Effector CD8-positive, alpha-beta T cell (primary cell): ENCODE data around the gene SLC4A1AP.

ENCODE experiments used
- DNase-seq: peaks from one replicate; lab custom pipeline; 2025; lab: John Stamatoyannopoulos, UW

The SLC4A1AP gene

GRCh38 chr2:27702302-27702701 is 38.6 kb downstream of the SLC4A1AP start:
- DNase-seq, result no peak

GRCh38 chr2:27703638-27704341 is 40.1 kb downstream of the SLC4A1AP start:
- peak; percentile 69 for DNase-seq

DNA sequence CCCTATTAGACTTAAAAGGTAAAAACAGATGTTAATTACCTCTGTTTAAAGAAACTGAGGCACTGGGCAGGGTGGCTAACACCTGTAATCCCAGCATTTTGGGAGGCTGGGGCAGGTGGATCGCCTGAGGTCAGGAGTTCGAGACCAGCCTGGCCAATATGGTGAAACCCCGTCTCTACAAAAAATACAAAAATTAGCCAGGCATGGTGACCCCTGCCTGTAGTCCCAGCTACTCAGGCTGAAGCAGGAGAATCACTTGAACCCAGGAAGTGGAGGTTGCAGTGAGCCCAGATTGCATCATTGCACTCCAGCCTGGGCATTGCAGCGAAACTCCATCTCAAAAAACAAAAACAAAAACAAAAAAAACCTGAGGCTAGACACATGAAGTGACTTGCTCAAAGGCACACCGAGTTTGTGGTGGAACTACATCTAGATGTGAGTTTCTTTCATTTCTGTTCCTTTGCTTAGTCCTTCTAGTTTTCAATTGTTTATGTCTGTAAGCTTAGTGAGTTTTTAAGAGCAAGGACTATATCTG is 40.7 kb downstream of the SLC4A1AP start:
- DNase-seq, result no peak

GRCh38 chr2:27705851-27706622 is 42.3 kb downstream of the SLC4A1AP start:
- DNase-seq, result no peak

- DNase-seq, result no peak
These were observed 44.0 kb downstream of the SLC4A1AP start for GRCh38 chr2:27707462-27708256.

- no peak for DNase-seq
These were observed 44.6 kb downstream of the SLC4A1AP start for GRCh38 chr2:27708257-27708654.

GRCh38 chr2:27708666-27709065 is 45.0 kb downstream of the SLC4A1AP start:
- no peak for DNase-seq

- no peak for DNase-seq
These were observed 45.6 kb downstream of the SLC4A1AP start for GRCh38 chr2:27709326-27709725.

DNA sequence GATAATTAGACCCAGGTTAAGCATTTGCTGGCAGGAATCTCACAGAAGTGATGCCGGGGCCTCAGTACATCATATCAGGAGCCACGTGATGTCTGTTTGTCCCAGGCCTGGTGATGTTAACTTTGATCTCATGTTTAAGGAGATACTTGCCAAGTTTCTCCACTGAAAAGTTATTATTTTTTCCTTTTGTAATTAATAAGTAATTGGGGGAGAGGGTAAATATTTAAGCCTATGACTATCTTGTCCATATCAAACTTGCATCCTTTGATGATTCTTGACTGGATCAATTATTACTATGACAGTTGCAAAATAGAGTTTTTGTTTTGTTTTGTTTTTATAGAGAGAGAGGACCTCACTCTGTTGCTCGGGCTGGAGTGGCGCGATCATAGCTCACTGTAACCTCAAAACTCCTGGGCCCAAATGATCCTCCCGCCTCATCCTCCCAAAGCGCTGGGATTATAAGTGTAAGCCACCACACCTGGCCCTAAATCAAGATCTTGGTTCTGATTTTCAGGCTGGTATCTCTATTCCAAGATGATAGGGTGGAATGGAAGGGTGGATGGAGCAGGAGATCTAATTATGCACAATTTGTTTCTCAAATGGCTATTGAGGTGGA is 46.4 kb downstream of the SLC4A1AP start:
- DNase-seq, result no peak

GRCh38 chr2:27710640-27711430 is 47.1 kb downstream of the SLC4A1AP start:
- no peak for DNase-seq

- no peak for DNase-seq
These were observed 48.1 kb downstream of the SLC4A1AP start for GRCh38 chr2:27711804-27712203.

- DNase-seq, result no peak
These were observed 48.8 kb downstream of the SLC4A1AP start for GRCh38 chr2:27712522-27712921.

DNA sequence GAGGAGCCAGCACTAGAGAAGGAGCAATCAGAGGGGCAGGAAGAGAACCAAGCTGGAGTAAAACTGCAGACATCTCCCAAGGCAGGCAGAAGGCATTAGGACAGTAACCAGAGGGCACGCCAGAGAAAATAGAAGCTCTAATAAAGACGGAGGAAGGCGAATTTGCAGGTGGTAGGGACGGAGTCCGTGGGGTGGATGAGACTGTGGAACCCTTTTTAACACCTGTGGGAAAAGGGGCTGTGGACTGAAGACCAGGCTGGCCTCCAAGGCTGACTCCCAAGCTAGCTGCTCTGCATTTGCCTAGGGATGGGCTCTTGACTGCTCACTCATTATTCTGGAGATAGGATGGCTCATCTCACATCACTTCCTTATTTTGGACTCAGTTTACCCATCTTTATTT is 49.5 kb downstream of the SLC4A1AP start:
- DNase-seq, result no peak

GRCh38 chr2:27714053-27714452 is 50.4 kb downstream of the SLC4A1AP start:
- DNase-seq, result no peak

DNA sequence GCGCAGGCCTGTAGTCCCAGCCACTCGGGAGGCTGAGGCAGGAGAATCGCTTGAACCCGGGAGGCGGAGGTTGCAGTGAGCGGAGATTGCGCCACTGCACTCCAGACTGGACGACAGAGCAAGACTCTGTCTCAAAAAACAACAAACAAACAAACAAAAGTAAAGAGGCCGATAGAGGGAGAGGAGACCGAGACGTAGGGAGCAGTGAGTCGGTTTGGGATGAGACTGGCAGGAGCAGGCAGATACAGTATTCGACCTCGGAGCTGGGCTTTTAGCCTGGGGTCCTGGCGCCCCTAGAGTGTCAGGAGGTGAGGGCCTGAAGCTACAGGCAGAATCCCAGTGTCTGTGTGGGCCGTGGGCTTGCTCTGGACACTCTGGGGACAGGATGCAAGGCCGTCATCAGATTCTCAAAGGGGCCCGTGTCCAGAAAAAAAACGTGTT is 51.2 kb downstream of the SLC4A1AP start:
- DNase-seq, result no peak

DNA sequence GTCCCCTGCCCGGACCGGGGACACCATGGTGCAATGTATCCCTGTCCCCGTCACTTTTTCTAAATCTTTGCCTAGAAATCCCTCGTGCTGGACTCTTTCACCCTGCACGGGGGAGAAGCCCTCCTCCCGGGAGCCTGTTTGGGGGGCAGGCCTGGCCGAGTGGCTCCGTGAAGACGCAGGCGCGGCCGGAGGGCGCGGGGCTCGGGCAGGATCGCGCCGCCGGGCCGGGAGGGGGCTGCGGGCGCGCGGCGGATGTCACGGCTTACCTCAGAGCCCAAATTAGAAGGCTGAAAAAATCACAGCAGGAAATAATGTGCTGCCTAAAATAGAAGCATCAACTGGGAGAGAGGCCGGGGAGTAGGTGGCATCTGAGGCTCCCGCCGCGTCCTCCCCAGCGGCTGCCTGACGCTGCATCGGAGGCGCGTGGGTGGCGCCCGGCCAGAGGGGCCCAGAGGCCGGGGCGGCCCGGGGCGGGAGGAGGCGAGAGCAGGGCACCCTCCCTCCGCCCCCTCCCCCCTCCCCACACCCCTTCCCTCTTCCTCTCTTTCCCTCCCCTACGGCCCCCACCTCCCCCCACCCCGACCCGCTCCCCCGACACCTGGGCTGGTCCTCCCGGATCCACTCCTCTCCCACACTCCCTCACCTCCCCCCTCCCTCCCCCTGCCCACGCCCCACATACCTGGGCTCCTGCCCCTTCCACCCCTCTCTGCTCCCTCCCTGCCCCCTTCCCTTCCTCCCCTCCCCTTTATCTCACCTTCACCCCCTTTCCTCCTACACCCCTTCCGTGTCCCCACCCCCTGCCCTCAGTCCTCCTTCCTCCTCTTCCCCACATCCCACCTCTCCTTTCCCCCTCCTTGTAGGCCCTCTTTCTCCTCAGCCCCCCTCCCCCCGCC is 51.9 kb downstream of the SLC4A1AP start:
- DNase-seq, result no peak

DNA sequence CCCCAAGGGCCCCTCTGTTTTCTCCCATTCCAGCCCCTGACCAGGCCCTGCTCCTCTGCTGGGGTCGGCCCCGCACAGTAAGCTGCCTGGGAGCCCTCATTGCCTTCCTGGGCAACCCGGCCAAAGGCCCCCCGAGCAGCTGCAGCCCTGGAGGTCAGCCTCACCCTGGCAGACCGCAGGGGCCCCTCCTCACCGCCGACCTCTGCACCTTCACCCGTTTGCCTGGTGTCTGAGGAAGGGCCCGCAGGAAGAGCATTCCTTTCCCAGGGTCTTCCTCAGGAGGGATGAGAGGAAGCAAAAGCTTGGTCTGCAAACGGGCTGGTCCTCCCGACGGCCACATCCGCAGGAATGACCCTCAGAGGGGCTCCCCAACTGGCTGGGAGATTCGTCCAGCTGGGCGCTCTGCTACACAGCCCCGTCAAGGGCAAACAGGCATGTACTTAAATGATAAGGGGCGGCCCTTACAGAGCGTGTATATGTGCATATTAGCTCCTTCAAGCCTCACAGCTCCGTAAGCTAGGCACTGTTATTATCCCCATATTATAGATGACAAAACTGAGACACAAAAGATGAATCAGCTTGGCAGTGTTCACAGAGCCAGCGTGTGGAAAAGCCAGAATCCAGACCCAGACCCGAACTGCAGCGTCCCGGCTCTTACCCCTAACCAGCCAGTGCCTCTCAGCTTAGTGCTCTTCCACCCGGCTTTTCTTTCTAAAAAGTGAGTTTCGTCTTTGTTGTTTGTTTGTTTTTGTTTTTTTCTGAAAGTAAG is 52.8 kb downstream of the SLC4A1AP start:
- DNase-seq, result no peak

DNA sequence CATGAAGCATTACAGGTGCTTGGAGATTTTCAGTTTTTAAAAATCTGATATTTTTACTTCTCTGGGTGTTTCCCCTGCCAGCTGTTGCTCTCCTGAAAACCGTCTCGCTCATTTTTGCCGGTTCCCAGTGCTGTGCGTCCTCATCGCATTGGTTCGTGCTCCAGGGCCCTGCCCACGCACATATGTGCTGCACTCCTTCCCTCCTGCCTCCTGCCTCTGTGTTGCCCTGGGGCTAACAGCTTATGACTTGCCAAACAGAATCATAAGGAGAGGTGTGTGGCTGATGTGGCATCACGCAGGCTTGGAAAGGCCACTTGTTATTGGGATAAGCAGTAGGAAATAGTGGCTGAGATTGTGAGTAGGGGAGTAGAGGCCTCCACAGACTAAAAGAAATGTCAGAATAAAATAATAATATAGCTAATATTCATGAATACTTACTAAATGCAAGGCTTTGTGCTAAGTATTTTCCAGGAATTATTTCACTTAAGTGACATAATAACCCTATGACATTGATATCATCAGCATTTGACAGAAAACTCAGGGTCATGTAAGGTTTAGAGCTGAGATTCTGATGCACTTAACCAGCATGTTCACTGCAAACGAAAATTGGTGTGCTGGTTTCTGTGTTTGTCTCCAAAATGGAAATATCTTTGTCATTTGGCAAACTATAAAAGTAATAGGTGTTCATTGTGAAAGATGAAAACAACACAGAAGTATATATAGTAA is 53.5 kb downstream of the SLC4A1AP start:
- no peak for DNase-seq
